ENCODE data around the gene ARFRP1.

- TF ChIP-seq CTCF (IDR thresholded peaks at IDR 0.05) = no peak
- no peak for TF ChIP-seq EZH2 (IDR thresholded peaks at IDR 0.05; ENCODE audit: borderline replicate concordance, insufficient read depth, low read depth, low read length, poor library complexity, severe bottlenecking)
Measured at GRCh38 chr20:63732118-63733095, 24.6 kb upstream of the ARFRP1 start.
